Upper lobe of left lung (tissue), 6 donors: ENCODE data around the gene C4B. TPM values are rescaled to one million over a fixed set of nuclear protein-coding genes. Genes with fewer than 3 reads are reported as not detected.
"Not testable (repeated sequence)": the region's sequence is repeated elsewhere in the genome, so short reads cannot be mapped to it uniquely, and the experiment has no call there.

ENCODE experiments used
- ATAC-seq, 2 donors: fragments of 200-7000 bp; cut with Tn5 transposase; one replicate each; pipeline ENCODE4 v1.9.1; 2022; ENCODE audit warnings: mild to moderate bottlenecking in 2 of 2, moderate library complexity in 2 of 2; ENCODE audit not compliant: low FRiP score in 2 of 2
- DNase-seq, 2 donors: peaks; one replicate each; pipeline ENCODE4 v3.0.0-alpha.2; 2019 to 2020
- H3K27ac ChIP-seq, 4 donors: fragments of 200-600 bp; sonication (generic); one replicate each; pipeline ENCODE4 v1.5.1; 2016 to 2019
- H3K27me3 ChIP-seq, 4 donors: fragments of 200-600 bp; sonication (generic); one replicate each; pipeline ENCODE4 v1.5.1; 2017 to 2019
- H3K36me3 ChIP-seq, 4 donors: fragments of 200-600 bp; sonication (generic); one replicate each; pipeline ENCODE4 v1.5.1; 2016 to 2019
- H3K4me1 ChIP-seq, 4 donors: fragments of 200-600 bp; sonication (generic); one replicate each; pipeline ENCODE4 v1.5.1; 2018 to 2019
- H3K4me3 ChIP-seq, 4 donors: fragments of 200-600 bp; sonication (generic); one replicate each; pipeline ENCODE4 v1.5.1; 2017 to 2019; ENCODE audit warnings: mild to moderate bottlenecking in 2 of 4, moderate library complexity in 1 of 4
- H3K9me3 ChIP-seq, 4 donors: fragments of 200-600 bp; sonication (generic); one replicate each; pipeline ENCODE4 v1.5.1; 2018 to 2019
- EP300 ChIP-seq, 4 donors: sonication (generic); formaldehyde crosslinking; IDR thresholded peaks; one replicate each; pipeline ENCODE4 v1.5.1; 2017; ENCODE audit warnings: antibody characterized with exemption in 4 of 4, control low read depth in 2 of 4
- POLR2A ChIP-seq, 4 donors: fragments of 450-650 bp; IDR thresholded peaks; one replicate each; pipeline ENCODE4 v1.5.1; 2016 to 2017; ENCODE audit warnings: antibody characterized with exemption in 4 of 4, mild to moderate bottlenecking in 2 of 4
- POLR2AphosphoS5 ChIP-seq, 2 donors: sonication (generic); formaldehyde crosslinking; IDR thresholded peaks; one replicate each; pipeline ENCODE4 v1.5.1; 2017; ENCODE audit warnings: antibody characterized with exemption in 2 of 2
- WGBS, 2 donors: methylation state at CpG; one replicate each; pipeline ENCODE4 v1.1.5; 2017 to 2018; 5-methylcytosine and 5-hydroxymethylcytosine counted together
- total RNA-seq, 6 donors: library from RNA; depleted of rRNA in 4 of 6; stranded (reverse); fragments of >200 nt in 4 of 6; gene quantifications; one replicate each; pipeline versions ENCODE4 v1.1.0 to v1.2.1, GENCODE V29; 2016 to 2021
- TF ChIP-seq, protein P1 (sequence below), 6 experiments: fragments of 450-650 bp in 4 of 6; fragments of 200-600 bp in 2 of 6; sonication (generic) in 2 of 6; IDR thresholded peaks; one replicate each; pipeline ENCODE4 v1.5.1; 2016 to 2019; ENCODE audit warnings: antibody characterized with exemption in 6 of 6
- donor health status: DM: no; HTN: no; CAD: no; lungs with moderate emphysema.
- donor health status: DM: no; HTN: yes; CAD: no; lungs with severe emphysema.

Gene C4B
- 100 to 1,000 TPM in 3 of 6 donors, 10 to 100 TPM in 3; 85.7 to 193 (median 97.7) TPM for total RNA-seq

DNA sequence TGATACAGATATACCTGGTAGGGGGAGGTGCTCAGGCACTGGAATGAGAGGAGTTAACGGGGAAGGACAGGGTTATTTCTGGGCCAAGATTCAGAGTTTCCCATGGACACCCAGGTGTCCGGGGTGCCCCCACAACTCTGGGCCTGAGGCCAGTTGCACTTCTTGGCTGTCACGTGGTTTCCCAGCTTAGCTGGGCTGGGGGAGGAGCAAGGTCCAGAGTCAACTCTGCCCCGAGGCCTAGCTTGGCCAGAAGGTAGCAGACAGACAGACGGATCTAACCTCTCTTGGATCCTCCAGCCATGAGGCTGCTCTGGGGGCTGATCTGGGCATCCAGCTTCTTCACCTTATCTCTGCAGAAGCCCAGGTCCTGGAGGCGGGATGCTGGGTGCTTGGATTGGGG, at the start of gene C4B:
C4B (plus strand) TSS at position 249 of the 400 bp plus-strand sequence; CDS start at position 300, 51 bp downstream.
- WGBS, 2 donors: no CpG with 5 or more reads among the region's 6 CpGs
- H3K27ac ChIP-seq: not testable (repeated sequence)

DNA sequence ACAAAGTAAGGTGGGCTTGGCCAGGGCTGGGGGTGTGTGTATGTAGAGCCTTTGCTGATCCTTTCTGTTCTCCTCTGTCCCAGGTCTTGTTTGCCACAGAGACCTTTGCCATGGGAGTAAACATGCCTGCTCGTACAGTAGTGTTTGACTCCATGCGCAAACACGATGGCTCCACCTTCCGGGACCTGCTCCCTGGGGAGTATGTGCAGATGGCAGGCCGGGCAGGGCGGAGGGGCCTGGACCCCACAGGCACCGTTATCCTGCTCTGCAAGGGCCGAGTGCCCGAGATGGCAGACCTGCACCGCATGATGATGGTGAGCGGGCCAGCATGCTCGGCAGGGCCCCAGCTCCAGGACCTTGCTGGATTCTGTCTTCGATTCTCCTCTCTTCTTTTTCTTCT, 48.9 kb upstream of the C4B start:
- no peak for ATAC-seq
- no peak for TF ChIP-seq EP300 (IDR thresholded peaks at IDR 0.05)
- TF ChIP-seq POLR2AphosphoS5 (IDR thresholded peaks at IDR 0.05): no peak
- no peak for TF ChIP-seq POLR2A (IDR thresholded peaks at IDR 0.05)
- Histone ChIP-seq H3K4me1 (peaks cover 3 to 14% (median 6%) of the 10 kb centered on the region in 4 donors), H3K27me3 (no peaks in the 10 kb centered on the region), H3K27ac (no peak overlapping the region), H3K4me3 (no peak overlapping the region), H3K9me3 (no peaks in the 10 kb centered on the region), H3K36me3 (peaks cover 56 to 100% (median 88%) of the 10 kb centered on the region in 4 donors)
- peak in 1 of 2 donors; percentile 75 for DNase-seq
- 92 to 100% methylated on average over 3 to 13 of the region's 13 CpGs for WGBS, 2 donors

More for the DNA sequence above, at the start of gene C4B:
- not testable (repeated sequence) for H3K4me3 ChIP-seq, H3K9me3 ChIP-seq, DNase-seq, H3K4me1 ChIP-seq, H3K27me3 ChIP-seq, H3K36me3 ChIP-seq
- peak in 1 of 2 donors; percentile 3 for ATAC-seq

DNA sequence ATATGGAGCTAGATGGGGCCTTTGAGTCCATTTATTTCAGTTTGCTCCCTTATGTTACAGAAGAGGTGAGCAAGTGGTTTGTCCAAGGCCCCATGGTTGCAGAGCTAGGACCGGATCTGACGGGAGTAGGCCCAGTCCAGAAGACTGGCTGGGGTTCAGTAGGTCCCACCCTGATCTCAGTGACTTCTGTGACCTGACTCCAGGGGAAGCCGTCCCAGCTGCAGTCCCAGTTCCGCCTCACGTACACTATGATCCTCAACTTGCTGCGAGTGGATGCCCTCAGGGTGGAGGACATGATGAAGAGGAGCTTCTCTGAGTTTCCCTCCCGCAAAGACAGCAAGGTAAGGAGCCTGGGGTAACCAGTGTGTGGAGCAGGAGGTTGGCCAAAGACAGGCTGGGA, 48.1 kb upstream of the C4B start:
- 86 to 95% methylated on average over 3 to 7 of the region's 7 CpGs for WGBS, 2 donors
- no peaks in the 10 kb centered on the region for H3K27me3 ChIP-seq
- TF ChIP-seq, protein P1, sequence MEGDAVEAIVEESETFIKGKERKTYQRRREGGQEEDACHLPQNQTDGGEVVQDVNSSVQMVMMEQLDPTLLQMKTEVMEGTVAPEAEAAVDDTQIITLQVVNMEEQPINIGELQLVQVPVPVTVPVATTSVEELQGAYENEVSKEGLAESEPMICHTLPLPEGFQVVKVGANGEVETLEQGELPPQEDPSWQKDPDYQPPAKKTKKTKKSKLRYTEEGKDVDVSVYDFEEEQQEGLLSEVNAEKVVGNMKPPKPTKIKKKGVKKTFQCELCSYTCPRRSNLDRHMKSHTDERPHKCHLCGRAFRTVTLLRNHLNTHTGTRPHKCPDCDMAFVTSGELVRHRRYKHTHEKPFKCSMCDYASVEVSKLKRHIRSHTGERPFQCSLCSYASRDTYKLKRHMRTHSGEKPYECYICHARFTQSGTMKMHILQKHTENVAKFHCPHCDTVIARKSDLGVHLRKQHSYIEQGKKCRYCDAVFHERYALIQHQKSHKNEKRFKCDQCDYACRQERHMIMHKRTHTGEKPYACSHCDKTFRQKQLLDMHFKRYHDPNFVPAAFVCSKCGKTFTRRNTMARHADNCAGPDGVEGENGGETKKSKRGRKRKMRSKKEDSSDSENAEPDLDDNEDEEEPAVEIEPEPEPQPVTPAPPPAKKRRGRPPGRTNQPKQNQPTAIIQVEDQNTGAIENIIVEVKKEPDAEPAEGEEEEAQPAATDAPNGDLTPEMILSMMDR (IDR thresholded peaks at IDR 0.05): no peak
- no peak for TF ChIP-seq POLR2AphosphoS5 (IDR thresholded peaks at IDR 0.05)
- TF ChIP-seq POLR2A (IDR thresholded peaks at IDR 0.05): no peak
- TF ChIP-seq EP300 (IDR thresholded peaks at IDR 0.05): no peak
- ATAC-seq (no peak), DNase-seq (no peak)
- H3K4me3 ChIP-seq: no peak overlapping the region
- no peak overlapping the region for H3K27ac ChIP-seq
- no peaks in the 10 kb centered on the region for H3K9me3 ChIP-seq
- peaks cover 11 to 22% (median 14%) of the 10 kb centered on the region in 4 donors for H3K4me1 ChIP-seq
- peaks cover 56 to 95% (median 84%) of the 10 kb centered on the region in 4 donors for H3K36me3 ChIP-seq

DNA sequence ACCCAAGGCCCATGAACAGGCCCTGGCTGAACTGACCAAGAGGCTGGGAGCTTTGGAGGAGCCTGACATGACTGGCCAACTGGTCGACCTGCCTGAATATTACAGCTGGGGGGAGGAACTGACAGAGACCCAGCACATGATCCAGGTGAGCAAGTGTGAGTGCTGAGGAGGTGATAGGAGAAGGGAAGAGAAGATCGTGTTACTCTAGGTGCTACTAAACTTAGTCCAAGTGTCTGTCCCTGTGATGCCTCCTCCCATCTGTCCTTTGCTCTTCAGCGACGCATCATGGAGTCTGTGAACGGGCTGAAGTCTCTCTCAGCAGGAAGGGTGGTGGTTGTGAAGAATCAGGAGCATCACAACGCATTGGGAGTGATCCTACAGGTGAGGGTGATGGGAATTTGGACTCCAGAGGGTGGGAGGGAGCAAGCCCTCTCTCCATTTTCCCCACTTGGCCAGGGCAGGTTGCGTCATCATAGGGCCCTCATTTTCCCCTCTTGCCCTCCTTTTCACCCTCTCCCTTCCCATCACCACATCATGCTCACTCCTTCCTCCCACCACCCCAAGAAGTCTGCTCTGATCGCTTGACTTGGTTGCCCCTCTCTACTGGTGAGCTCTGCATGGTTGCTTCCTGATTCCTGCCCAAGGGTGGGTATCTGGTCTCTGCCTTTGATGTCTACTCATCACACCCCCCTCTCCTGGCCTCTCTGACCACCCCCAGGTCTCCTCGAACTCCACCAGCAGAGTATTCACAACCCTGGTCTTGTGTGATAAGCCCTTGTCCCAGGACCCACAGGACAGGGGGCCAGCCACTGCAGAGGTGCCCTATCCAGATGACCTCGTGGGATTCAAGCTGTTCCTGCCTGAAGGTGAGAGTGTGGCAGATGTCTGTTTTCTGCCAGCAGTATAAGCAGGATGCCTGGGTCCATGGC, 47.3 kb upstream of the C4B start:
- TF ChIP-seq POLR2A (IDR thresholded peaks at IDR 0.05): no peak
- no peak for TF ChIP-seq POLR2AphosphoS5 (IDR thresholded peaks at IDR 0.05)
- TF ChIP-seq EP300 (IDR thresholded peaks at IDR 0.05): no peak
- TF ChIP-seq, protein P1 (IDR thresholded peaks at IDR 0.05): no peak

DNA sequence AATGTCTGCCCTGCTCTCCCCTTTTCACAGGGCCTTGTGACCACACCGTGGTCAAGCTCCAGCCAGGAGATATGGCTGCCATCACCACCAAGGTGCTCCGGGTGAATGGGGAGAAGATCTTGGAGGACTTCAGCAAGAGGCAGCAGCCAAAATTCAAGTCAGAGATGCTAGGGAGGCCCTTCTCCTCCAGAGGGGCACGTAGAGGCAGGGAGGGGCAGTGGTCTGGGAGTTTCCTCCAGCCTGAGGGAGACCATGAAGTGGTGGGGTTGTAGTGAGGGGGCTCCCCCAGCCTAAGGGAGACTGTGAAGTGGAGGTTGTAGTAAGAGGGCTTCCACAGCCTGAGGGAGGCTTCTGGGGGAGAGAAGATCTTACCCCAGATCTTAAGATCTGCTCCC, 46.7 kb upstream of the C4B start:
- Histone ChIP-seq H3K9me3 (no peaks in the 10 kb centered on the region), H3K4me3 (no peak overlapping the region), H3K27me3 (no peaks in the 10 kb centered on the region), H3K4me1 (peaks cover 14 to 29% (median 19%) of the 10 kb centered on the region in 4 donors), H3K27ac (no peak overlapping the region), H3K36me3 (peaks cover 43 to 81% (median 70%) of the 10 kb centered on the region in 4 donors)
- WGBS, 2 donors: 88% methylated on average over 3 of the region's 3 CpGs; no CpG with 5 or more reads in 1 of the 2 donors
- ATAC-seq: no peak
- DNase-seq: no peak
- no peak for TF ChIP-seq POLR2A (IDR thresholded peaks at IDR 0.05)
- TF ChIP-seq EP300 (IDR thresholded peaks at IDR 0.05): no peak
- TF ChIP-seq, protein P1 (IDR thresholded peaks at IDR 0.05): no peak
- TF ChIP-seq POLR2AphosphoS5 (IDR thresholded peaks at IDR 0.05): no peak

More for the DNA sequence above, 47.3 kb upstream of the C4B start:
- WGBS, 2 donors: 85 to 89% methylated on average over 10 of the region's 10 CpGs
- no peaks in the 10 kb centered on the region for H3K27me3 ChIP-seq
- no peaks in the 10 kb centered on the region for H3K9me3 ChIP-seq
- peaks cover 50 to 88% (median 76%) of the 10 kb centered on the region in 4 donors for H3K36me3 ChIP-seq
- H3K4me1 ChIP-seq: peaks cover 11 to 25% (median 16%) of the 10 kb centered on the region in 4 donors
- no peak overlapping the region for H3K27ac ChIP-seq
- no peak overlapping the region for H3K4me3 ChIP-seq
- no peak for DNase-seq
- no peak for ATAC-seq
